Astrocyte (in vitro differentiated cells and primary cell): ENCODE data around the gene HINFP. TPM values are rescaled to one million over a fixed set of nuclear protein-coding genes. Genes with fewer than 3 reads are reported as not detected.
A peak's percentile ranks its signal among the peaks of the same experiment; 100 is the strongest.

Source experiments
- DNase-seq: peaks from one replicate; pipeline ENCODE4 v3.0.0-alpha.2; 2010; ENCODE audit warnings: low read depth
- FAIRE-seq: peaks from 2 replicates; lab custom pipeline; 2011; peaks lifted over from hg19 to GRCh38; lab: Jason Lieb, UNC
- H2AFZ ChIP-seq: 2 replicates; pipeline ENCODE4 v1.6.0; 2012; ENCODE audit warnings: low read depth, low read length, inconsistent platforms
- H3K27ac ChIP-seq: 2 replicates; pipeline ENCODE4 v1.5.1; 2011; ENCODE audit warnings: low read depth, low read length, inconsistent platforms
- H3K27me3 ChIP-seq: 2 replicates; pipeline ENCODE4 v1.6.0; 2011; ENCODE audit warnings: low read length, inconsistent platforms; ENCODE audit not compliant: insufficient read depth
- H3K36me3 ChIP-seq: 2 replicates; pipeline ENCODE4 v1.5.1; 2011; ENCODE audit warnings: low read length, inconsistent platforms; ENCODE audit not compliant: insufficient read depth
- H3K4me1 ChIP-seq: 2 replicates; pipeline ENCODE4 v1.5.1; 2011; ENCODE audit warnings: low read length, inconsistent platforms; ENCODE audit not compliant: insufficient read depth
- H3K4me2 ChIP-seq: 2 replicates; pipeline ENCODE4 v1.6.0; 2012; ENCODE audit warnings: low read length, inconsistent platforms
- H3K4me3 ChIP-seq: 2 replicates; pipeline ENCODE4 v1.5.1; 2011; ENCODE audit warnings: low read depth, mild to moderate bottlenecking, low read length, inconsistent platforms; ENCODE audit not compliant: insufficient read depth
- H3K79me2 ChIP-seq: 2 replicates; pipeline ENCODE4 v1.6.0; 2012; ENCODE audit warnings: mild to moderate bottlenecking, low read length, inconsistent platforms; ENCODE audit not compliant: insufficient read depth
- H3K9ac ChIP-seq: 2 replicates; pipeline ENCODE4 v1.6.0; 2012; ENCODE audit warnings: mild to moderate bottlenecking, low read length, inconsistent platforms
- H3K9me3 ChIP-seq: 2 replicates; pipeline ENCODE4 v1.5.1; 2012; ENCODE audit warnings: low read depth, mild to moderate bottlenecking, low read length, inconsistent platforms; ENCODE audit not compliant: insufficient read depth
- H4K20me1 ChIP-seq: 2 replicates; pipeline ENCODE4 v1.6.0; 2012; ENCODE audit warnings: low read length, inconsistent platforms; ENCODE audit not compliant: insufficient read depth
- H3K27ac Mint-ChIP-seq: one replicate; pipeline ENCODE4 v1.8.0; 2021; ENCODE audit warnings: mild to moderate bottlenecking, mixed read lengths; ENCODE audit not compliant: unreplicated experiment
- H3K27me3 Mint-ChIP-seq: one replicate; pipeline ENCODE4 v1.8.0; 2021; ENCODE audit warnings: low read depth, mixed read lengths; ENCODE audit not compliant: unreplicated experiment
- H3K36me3 Mint-ChIP-seq: one replicate; pipeline ENCODE4 v1.8.0; 2021; ENCODE audit warnings: low read depth, mixed read lengths; ENCODE audit not compliant: unreplicated experiment
- H3K4me1 Mint-ChIP-seq: one replicate; pipeline ENCODE4 v1.8.0; 2021; ENCODE audit warnings: low read depth, mixed read lengths; ENCODE audit not compliant: unreplicated experiment
- H3K4me3 Mint-ChIP-seq: one replicate; pipeline ENCODE4 v1.8.0; 2021; ENCODE audit warnings: mild to moderate bottlenecking, moderate library complexity, mixed read lengths; ENCODE audit not compliant: unreplicated experiment
- H3K9me3 Mint-ChIP-seq: one replicate; pipeline ENCODE4 v1.8.0; 2021; ENCODE audit warnings: mild to moderate bottlenecking, mixed read lengths; ENCODE audit not compliant: unreplicated experiment
- EZH2 ChIP-seq: IDR thresholded peaks from 2 replicates; pipeline ENCODE4 v1.6.1; 2012; ENCODE audit warnings: mild to moderate bottlenecking, low read length, inconsistent platforms; ENCODE audit not compliant: insufficient read depth
- total RNA-seq: library from RNA; stranded (reverse); gene quantifications from 2 replicates; pipeline ENCODE4 v1.2.1, GENCODE V29; 2021
- TF ChIP-seq, protein P1 (sequence below): IDR thresholded peaks from 2 replicates; pipeline ENCODE4 v1.5.1; 2011; ENCODE audit warnings: low read depth, mild to moderate bottlenecking, inconsistent platforms, low read length, moderate library complexity; ENCODE audit not compliant: insufficient read depth

Gene HINFP
- total RNA-seq, 1 donor from 2014 or later = 27.8 TPM

DNA sequence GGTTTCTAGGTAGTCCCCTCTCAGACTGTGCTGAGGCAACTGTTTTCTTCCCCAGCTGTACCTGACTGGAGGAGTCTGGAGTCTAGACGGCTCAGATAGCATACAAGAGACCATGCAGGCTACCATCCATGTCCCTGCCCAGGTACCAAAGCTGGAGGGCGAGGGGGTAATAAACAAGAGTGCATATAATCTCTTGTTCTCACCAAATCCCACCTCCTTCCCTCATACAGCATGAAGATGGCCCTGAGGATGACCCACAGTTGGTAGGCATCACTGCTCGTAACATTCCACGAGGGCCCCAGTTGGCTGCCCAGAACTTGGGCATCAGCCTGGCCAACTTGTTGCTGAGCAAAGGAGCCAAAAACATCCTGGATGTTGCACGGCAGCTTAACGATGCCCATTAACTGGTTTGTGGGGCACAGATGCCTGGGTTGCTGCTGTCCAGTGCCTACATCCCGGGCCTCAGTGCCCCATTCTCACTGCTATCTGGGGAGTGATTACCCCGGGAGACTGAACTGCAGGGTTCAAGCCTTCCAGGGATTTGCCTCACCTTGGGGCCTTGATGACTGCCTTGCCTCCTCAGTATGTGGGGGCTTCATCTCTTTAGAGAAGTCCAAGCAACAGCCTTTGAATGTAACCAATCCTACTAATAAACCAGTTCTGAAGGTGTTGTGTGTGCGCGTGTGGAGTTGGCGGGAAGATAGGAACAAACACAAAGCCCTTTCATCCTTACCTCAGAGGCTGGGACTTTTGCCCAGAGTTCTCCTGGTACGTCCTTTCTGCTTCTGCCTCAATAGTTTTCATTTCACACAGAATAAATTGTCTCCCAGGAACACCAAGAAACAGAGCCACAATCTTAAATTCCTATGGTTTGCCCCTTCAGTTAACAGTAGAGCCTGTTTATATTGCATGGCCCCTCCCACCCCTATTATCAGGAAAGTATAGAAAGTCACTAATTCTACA lies 28.2 kb upstream of the HINFP start:
- no peak overlapping the region for H2AFZ ChIP-seq
- no peak for FAIRE-seq
- H4K20me1 ChIP-seq = peaks cover 29% of the 10 kb centered on the region
- peak overlapping the region; percentile 79 for H3K4me3 ChIP-seq
- peaks cover 17% of the 10 kb centered on the region for H3K4me1 ChIP-seq
- peak; percentile 51 for DNase-seq
- Mint-ChIP-seq H3K27me3 (no peaks in the 10 kb centered on the region), H3K36me3 (peaks cover 17% of the 10 kb centered on the region), H3K4me3 (peak overlapping the region; percentile 84), H3K4me1 (peaks cover 10% of the 10 kb centered on the region), H3K9me3 (no peaks in the 10 kb centered on the region), H3K27ac (peak overlapping the region; percentile 51)
- no peaks in the 10 kb centered on the region for H3K27me3 ChIP-seq
- peaks cover 19% of the 10 kb centered on the region for H3K36me3 ChIP-seq
- no peak overlapping the region for H3K27ac ChIP-seq
- H3K9ac ChIP-seq = peak overlapping the region; percentile 93
- peak overlapping the region; percentile 89 for H3K4me2 ChIP-seq
- no peak for TF ChIP-seq EZH2
- TF ChIP-seq, protein P1, sequence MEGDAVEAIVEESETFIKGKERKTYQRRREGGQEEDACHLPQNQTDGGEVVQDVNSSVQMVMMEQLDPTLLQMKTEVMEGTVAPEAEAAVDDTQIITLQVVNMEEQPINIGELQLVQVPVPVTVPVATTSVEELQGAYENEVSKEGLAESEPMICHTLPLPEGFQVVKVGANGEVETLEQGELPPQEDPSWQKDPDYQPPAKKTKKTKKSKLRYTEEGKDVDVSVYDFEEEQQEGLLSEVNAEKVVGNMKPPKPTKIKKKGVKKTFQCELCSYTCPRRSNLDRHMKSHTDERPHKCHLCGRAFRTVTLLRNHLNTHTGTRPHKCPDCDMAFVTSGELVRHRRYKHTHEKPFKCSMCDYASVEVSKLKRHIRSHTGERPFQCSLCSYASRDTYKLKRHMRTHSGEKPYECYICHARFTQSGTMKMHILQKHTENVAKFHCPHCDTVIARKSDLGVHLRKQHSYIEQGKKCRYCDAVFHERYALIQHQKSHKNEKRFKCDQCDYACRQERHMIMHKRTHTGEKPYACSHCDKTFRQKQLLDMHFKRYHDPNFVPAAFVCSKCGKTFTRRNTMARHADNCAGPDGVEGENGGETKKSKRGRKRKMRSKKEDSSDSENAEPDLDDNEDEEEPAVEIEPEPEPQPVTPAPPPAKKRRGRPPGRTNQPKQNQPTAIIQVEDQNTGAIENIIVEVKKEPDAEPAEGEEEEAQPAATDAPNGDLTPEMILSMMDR = no peak
- H3K79me2 ChIP-seq = peaks cover 38% of the 10 kb centered on the region
- no peaks in the 10 kb centered on the region for H3K9me3 ChIP-seq

DNA sequence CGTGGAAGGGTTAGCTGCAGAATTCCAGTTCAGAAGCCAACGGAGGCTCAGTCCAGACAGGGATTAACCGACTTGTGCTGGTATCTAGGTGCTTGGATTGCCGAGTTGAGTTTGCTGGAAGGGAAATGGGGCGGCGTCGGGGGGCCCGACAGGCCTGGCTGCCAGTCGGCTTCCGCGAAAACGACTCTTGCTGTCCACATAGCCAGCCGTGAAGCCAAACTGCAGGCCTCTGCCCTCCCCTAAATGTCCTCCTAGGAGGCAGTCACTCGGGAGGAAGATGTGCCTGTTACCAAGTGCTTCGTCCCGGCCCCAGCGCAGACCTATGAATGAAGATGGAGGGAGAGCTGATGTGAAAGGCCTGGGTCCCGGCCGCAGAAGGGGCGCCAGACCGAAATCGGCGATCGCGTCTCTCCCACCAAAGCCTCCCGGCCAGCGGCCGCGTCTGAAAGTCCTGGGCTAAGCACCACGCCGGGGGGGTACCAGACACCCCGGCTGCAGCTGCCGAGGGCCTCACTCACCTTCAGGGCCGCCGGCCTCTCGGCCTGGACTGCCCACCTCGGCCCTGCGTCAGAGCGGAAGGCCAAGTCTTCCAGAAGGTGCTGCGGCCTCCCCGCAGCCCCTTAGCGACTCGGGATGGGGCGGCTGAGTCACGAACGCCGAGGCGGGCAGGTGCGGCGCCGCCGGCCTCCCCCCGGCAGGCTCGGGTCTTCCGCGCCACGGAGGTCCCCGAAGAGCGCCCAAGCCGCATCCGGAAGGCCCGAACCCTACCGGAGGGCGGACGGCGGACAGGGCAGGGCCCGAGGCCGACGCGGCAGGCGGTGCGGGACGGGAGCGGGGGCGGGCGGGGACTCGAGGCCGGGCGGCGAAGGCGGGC lies 27.2 kb upstream of the HINFP start:
- no peaks in the 10 kb centered on the region for H3K27me3 Mint-ChIP-seq
- peak overlapping the region; percentile 93 for H3K9ac ChIP-seq
- DNase-seq (peak; percentile 26), FAIRE-seq (no peak)
- peaks cover 14% of the 10 kb centered on the region for H3K36me3 Mint-ChIP-seq
- H3K4me3 ChIP-seq = peak overlapping the region; percentile 79
- H2AFZ ChIP-seq = peak overlapping the region; percentile 5
- H3K4me1 ChIP-seq = peaks cover 17% of the 10 kb centered on the region
- H3K4me2 ChIP-seq = peak overlapping the region; percentile 89
- H3K79me2 ChIP-seq = peaks cover 38% of the 10 kb centered on the region
- peak overlapping the region; percentile 90 for H3K27ac Mint-ChIP-seq
- peak overlapping the region; percentile 75 for H3K27ac ChIP-seq
- no peak for TF ChIP-seq EZH2
- TF ChIP-seq, protein P1 = no peak
- peaks cover 22% of the 10 kb centered on the region for H3K36me3 ChIP-seq
- H3K4me3 Mint-ChIP-seq = peak overlapping the region; percentile 92
- H3K9me3 ChIP-seq = no peaks in the 10 kb centered on the region
- H4K20me1 ChIP-seq = peaks cover 29% of the 10 kb centered on the region
- no peaks in the 10 kb centered on the region for H3K27me3 ChIP-seq
- no peaks in the 10 kb centered on the region for H3K9me3 Mint-ChIP-seq
- peaks cover 10% of the 10 kb centered on the region for H3K4me1 Mint-ChIP-seq
